Upper lobe of left lung (tissue), 4 donors: Measurements from ENCODE around the gene RNF166.

Source experiments
- EP300 ChIP-seq, 4 donors: sonication (generic); formaldehyde crosslinking; IDR thresholded peaks; one replicate each; pipeline ENCODE4 v1.5.1; 2017; ENCODE audit warnings: antibody characterized with exemption in 4 of 4, control low read depth in 2 of 4
- POLR2A ChIP-seq, 4 donors: fragments of 450-650 bp; IDR thresholded peaks; one replicate each; pipeline ENCODE4 v1.5.1; 2016 to 2017; ENCODE audit warnings: antibody characterized with exemption in 4 of 4, mild to moderate bottlenecking in 2 of 4
- POLR2AphosphoS5 ChIP-seq, 2 donors: sonication (generic); formaldehyde crosslinking; IDR thresholded peaks; one replicate each; pipeline ENCODE4 v1.5.1; 2017; ENCODE audit warnings: antibody characterized with exemption in 2 of 2
- TF ChIP-seq, protein P1 (sequence below), 6 experiments: fragments of 450-650 bp in 4 of 6; fragments of 200-600 bp in 2 of 6; sonication (generic) in 2 of 6; IDR thresholded peaks; one replicate each; pipeline ENCODE4 v1.5.1; 2016 to 2019; ENCODE audit warnings: antibody characterized with exemption in 6 of 6

DNA sequence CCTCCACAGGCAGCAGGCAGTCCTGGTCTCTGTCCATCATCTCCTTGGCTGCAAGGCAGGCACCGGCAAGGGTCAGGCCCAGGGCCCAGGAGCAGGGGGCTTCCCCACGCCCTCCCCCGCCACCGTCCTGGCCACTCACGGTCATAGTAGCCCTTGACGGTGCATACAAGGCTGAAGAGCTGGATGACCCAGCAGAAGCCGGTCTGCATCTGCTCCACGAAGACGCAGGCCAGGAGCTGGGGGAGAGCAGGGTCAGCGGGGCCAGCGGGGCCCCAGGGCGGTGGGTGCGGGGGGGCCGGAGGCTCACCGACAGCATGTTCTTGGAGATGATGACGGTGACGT, 20.2 kb upstream of the RNF166 start:
- TF ChIP-seq, protein P1, sequence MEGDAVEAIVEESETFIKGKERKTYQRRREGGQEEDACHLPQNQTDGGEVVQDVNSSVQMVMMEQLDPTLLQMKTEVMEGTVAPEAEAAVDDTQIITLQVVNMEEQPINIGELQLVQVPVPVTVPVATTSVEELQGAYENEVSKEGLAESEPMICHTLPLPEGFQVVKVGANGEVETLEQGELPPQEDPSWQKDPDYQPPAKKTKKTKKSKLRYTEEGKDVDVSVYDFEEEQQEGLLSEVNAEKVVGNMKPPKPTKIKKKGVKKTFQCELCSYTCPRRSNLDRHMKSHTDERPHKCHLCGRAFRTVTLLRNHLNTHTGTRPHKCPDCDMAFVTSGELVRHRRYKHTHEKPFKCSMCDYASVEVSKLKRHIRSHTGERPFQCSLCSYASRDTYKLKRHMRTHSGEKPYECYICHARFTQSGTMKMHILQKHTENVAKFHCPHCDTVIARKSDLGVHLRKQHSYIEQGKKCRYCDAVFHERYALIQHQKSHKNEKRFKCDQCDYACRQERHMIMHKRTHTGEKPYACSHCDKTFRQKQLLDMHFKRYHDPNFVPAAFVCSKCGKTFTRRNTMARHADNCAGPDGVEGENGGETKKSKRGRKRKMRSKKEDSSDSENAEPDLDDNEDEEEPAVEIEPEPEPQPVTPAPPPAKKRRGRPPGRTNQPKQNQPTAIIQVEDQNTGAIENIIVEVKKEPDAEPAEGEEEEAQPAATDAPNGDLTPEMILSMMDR (IDR thresholded peaks at IDR 0.05), result no peak
- TF ChIP-seq POLR2A (IDR thresholded peaks at IDR 0.05) (no peak), POLR2AphosphoS5 (IDR thresholded peaks at IDR 0.05) (no peak), EP300 (IDR thresholded peaks at IDR 0.05) (no peak)
